ENCODE measurements around the gene HSF2.

Gene HSF2, protein sequence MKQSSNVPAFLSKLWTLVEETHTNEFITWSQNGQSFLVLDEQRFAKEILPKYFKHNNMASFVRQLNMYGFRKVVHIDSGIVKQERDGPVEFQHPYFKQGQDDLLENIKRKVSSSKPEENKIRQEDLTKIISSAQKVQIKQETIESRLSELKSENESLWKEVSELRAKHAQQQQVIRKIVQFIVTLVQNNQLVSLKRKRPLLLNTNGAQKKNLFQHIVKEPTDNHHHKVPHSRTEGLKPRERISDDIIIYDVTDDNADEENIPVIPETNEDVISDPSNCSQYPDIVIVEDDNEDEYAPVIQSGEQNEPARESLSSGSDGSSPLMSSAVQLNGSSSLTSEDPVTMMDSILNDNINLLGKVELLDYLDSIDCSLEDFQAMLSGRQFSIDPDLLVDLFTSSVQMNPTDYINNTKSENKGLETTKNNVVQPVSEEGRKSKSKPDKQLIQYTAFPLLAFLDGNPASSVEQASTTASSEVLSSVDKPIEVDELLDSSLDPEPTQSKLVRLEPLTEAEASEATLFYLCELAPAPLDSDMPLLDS

DNA sequence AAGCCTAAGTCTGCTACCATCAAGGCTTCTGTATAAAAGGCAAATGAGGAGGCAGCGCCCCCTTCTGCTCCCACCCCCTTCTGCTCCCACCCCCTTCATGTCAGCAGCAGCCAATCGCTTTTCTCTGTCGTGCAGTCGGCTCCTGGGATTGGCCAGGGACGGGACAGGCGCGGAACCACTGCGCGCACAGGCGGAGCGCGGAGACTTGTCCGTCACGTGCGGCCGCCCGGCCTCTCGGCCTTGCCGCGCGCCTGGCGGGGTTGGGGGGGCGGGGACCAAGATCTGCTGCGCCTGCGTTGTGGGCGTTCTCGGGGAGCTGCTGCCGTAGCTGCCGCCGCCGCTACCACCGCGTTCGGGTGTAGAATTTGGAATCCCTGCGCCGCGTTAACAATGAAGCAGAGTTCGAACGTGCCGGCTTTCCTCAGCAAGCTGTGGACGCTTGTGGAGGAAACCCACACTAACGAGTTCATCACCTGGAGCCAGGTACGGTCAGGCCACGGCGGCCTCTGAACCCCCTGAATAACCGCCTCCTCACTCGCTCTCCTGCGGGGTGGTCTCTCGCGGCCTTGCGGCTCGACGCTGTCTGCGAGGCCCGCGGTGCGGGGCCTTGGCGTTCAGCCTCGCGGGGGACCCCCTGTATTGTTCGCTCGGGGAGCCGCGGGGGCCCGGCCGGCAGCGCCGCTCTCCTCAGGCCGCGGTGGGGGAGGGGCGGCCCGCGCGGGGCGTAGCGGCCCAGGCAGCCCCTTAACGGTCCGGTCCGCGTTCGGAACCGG, at the start of gene HSF2:
HSF2 (plus strand) TSS at position 305 of the 773 bp plus-strand sequence; CDS start at position 391, 86 bp downstream.
- peak; percentile 98 for DNase-seq

GRCh38 chr6:122352981-122353664, 46.3 kb upstream of the HSF2 start:
- no peak for DNase-seq

DNA sequence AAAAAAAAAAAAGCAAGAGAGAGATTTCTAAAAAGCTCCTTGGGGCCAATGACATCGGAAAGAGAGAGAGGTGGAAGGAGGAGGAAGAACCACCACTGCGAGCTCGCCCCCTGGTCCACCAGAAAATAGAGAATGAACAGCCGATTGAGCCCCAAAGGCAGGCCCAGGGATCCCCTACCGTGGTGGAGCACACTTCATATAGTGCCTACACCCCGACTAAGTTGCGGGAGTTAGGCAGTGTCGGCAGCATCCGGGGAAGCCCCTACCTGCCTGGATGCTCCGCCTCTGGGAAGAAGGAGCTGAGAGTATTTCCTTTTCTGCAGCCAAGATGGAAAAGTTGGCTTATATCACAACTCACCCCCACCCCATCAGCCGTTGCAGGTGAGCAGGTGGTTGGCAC, 38.6 kb upstream of the HSF2 start:
- DNase-seq: no peak

GRCh38 chr6:122361314-122361979, 38.0 kb upstream of the HSF2 start:
- DNase-seq: no peak

- DNase-seq: no peak
These were observed 35.5 kb upstream of the HSF2 start for GRCh38 chr6:122363769-122364483.

- DNase-seq: peak; percentile 38
These were observed 33.6 kb upstream of the HSF2 start for GRCh38 chr6:122365775-122366403.

- no peak for DNase-seq
These were observed 32.3 kb upstream of the HSF2 start for GRCh38 chr6:122367171-122367570.

- no peak for DNase-seq
These were observed 29.9 kb upstream of the HSF2 start for GRCh38 chr6:122369536-122369935.

DNA sequence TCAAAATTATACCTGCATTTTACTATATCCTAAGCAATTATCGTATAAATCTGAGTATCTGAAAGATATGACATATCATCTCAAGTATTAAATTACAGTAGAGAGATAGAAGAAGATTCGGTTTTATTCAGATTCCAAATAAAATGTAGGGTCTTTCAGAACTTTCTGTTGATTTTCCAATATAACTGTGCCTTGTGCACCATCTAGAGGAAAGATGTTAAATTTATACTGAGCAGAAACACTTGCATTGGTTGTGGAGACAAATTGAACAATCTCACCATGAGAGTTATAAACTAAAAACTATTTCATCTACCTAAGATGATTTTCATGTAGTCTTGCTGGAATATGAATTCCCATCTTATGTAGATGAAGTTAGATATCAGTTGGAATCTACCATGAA, 26.8 kb upstream of the HSF2 start:
- DNase-seq: no peak

GRCh38 chr6:122374307-122374706, 25.1 kb upstream of the HSF2 start:
- no peak for DNase-seq

DNA sequence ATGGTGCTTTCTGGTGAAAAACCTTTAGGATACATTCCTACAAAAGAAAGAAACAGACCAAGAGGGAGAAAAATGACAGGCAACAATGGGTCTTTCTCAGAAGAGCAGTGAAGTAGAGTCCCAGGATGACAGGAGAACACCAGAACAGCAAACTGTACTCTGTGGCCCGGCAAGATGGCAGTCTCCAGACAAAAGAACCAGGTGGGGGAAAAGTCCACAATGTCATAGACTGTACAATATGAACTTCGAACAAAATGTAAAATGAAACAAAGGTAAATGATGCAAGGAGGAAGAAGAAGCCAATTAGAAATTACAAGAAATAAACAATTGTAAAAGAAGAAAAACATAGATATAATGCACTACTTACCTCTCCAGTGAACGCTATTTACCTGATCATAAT, 23.2 kb upstream of the HSF2 start:
- DNase-seq: no peak

DNA sequence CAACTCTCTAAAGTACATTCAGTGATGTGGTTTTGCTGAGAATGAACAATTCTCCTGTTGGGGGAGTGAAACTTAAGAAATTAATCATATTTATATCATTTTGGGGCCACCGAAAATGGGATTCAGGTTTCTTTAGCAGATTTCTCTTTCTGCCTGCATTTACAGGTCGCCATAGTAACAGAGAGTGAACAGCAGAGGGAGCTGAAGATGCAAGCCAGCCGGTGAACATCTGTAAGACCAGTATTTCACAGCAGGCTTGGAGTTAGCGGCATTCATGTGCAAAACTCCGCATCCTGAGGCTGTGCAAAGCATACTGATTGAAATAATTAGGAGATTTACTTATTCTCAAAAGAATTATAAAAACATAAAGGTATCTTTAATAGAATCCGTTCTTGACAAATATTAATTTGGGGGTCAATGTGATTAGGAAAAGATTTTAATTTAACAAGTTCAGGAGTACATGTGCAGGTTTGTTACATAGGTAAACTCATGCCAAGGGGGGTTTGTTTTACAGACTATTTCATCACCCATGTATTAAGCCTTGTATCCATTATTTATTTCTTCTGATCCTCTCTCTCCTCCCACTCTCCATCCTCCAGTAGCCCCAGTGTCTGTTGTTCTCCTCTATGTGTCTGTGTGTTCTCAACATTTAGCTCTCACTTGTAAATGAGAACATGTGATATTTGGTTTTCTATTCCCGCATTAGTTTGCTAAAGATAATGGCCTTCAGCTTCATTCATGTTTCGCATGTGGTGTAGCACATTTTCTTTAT, 17.8 kb upstream of the HSF2 start:
- peak; percentile 67 for DNase-seq

GRCh38 chr6:122385857-122386612, 13.4 kb upstream of the HSF2 start:
- no peak for DNase-seq

DNA sequence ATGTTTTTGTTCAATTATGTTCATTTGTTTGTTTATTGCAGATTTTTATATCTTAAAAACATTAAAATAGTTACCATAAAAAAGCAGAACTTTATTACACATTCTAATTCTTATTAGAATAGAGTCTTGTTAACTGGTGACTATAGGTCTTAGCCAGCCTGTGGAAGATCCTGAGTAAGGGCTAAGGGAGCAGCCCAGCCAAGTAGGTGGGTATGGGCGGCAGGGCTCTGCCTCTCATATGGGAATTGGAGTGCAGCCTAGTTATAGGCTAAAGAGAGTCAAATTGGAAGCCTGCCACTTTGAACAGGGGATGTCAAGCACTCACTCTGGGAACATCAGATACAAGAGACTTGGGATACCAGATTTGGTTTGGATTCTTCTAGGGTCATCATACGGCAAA, 10.5 kb upstream of the HSF2 start:
- no peak for DNase-seq

DNA sequence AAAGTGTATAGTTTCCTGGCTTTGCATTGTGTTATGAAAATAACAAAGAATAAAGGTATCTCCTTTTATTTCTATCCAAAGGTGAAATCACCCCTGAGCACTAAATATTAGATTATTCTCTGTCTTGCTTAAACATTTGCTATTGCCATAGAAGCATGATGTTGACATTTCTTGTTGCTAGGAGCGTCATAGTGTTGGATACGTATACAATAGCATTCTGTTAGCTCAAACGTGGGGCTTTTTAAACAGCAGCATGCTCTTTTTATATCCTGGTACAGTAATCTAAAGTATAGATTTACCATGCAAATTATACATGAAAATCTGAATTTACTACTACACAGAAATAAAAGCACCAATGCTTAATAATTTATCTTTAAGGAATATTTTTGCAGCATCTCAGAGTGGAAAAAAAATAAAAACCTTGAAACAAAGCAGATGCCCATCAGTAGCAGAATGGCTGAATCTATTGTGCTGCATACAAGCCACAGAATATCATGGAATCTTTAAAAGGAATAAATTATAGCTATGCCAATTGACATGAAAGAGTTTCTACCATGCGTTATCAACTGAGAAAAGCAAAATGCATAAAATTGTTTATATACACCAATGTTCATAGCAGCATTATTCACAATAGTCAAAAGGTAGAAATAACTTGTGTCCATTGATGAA, 9.6 kb upstream of the HSF2 start:
- no peak for DNase-seq

GRCh38 chr6:122392564-122393350, 6.7 kb upstream of the HSF2 start:
- no peak for DNase-seq

DNA sequence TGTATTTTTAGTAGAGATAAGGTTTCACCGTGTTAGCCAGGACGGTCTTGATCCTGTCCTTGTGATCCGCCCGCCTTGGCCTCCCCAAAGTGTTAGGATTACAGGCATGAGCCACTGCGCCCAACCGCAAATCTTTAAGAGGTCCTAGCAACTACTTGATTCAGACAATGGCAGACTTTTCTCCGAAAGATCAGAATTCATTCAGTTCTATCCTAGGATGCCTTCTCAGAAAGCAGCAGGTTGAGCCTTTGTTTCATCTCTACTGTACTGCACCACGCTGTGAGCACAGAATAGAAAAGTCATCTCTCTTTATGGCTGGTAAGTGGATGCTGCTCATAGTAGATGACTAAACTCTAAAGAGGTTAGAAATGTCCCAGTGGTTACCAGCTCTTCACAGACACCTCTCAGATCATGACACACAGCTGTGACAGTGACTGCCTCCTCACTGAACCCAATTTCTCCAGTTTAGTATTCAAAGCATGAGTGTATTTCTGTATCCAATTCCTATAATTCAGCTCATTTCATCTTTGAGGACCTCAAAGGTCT, 6.0 kb upstream of the HSF2 start:
- DNase-seq: no peak

DNA sequence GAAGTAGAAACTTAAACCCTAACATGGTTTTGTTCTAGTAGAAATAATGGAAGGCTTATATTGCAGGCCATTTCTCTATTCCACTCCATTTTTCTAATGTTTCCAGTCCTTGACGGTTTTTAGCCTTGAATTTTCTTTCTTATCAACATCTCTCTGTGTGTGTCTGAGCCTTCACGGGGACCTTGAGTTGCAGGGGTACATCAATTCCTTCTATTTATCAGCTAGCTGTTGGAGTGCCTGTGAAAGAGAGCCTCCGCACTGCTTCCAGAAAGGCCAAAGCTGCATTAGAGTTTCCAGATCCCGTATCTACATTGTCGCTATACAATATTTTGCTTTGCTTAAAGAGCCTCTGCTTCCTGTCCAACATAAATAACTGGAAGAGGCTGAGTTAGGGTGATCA, 5.4 kb upstream of the HSF2 start:
- DNase-seq: no peak

GRCh38 chr6:122399055-122399347, 451 bp upstream of the HSF2 start:
- no peak for DNase-seq
